ENCODE data around the gene SLC25A22. TPM values are rescaled to one million over a fixed set of nuclear protein-coding genes. Genes with fewer than 3 reads are reported as not detected.
A peak's percentile ranks its signal among the peaks of the same experiment; 100 is the strongest.

Gene SLC25A22
- polyA plus RNA-seq, 2 donors: 10.2 TPM

GRCh38 chr11:834371-835316, 36.6 kb upstream of the SLC25A22 start:
- Histone ChIP-seq H3K4me1 (ENCODE audit: control insufficient read depth in 2 of 2, insufficient read depth in 2 of 2, low read length in 1 of 2) (peaks cover 21 to 38% of the 10 kb centered on the region in 2 donors), H3K4me3 (ENCODE audit: low read depth in 1 of 2, low read length in 2 of 2) (peak overlapping the region in 1 of 2 donors; percentile 16), H3K27me3 (ENCODE audit: control insufficient read depth in 1 of 2, insufficient read depth in 2 of 2, low read length in 2 of 2) (peaks cover 0 to 4% of the 10 kb centered on the region in 2 donors), H3K9me3 (ENCODE audit: control insufficient read depth in 2 of 2, insufficient read depth in 1 of 2, low read depth in 1 of 2, low read length in 1 of 2) (no peaks in the 10 kb centered on the region), H3K36me3 (ENCODE audit: control insufficient read depth in 2 of 2, insufficient read depth in 2 of 2, low read length in 1 of 2) (peaks cover 3 to 29% of the 10 kb centered on the region in 2 donors), H3K27ac (ENCODE audit: low read depth in 2 of 2, low read length in 1 of 2) (peak overlapping the region; percentile 78 to 88)
- 18 to 22% methylated on average over 29 to 31 of the region's 31 CpGs for WGBS, 2 donors

GRCh38 chr11:833849-834311, 35.8 kb upstream of the SLC25A22 start:
- 25 to 39% methylated on average over 9 of the region's 9 CpGs for WGBS, 2 donors
- Histone ChIP-seq H3K27ac (ENCODE audit: low read depth in 2 of 2, low read length in 1 of 2) (peak overlapping the region; percentile 85 to 88), H3K4me1 (ENCODE audit: control insufficient read depth in 2 of 2, insufficient read depth in 2 of 2, low read length in 1 of 2) (peaks cover 23 to 45% of the 10 kb centered on the region in 2 donors), H3K4me3 (ENCODE audit: low read depth in 1 of 2, low read length in 2 of 2) (peak overlapping the region; percentile 62 to 66), H3K36me3 (ENCODE audit: control insufficient read depth in 2 of 2, insufficient read depth in 2 of 2, low read length in 1 of 2) (peaks cover 3 to 24% of the 10 kb centered on the region in 2 donors), H3K27me3 (ENCODE audit: control insufficient read depth in 1 of 2, insufficient read depth in 2 of 2, low read length in 2 of 2) (peaks cover 0 to 4% of the 10 kb centered on the region in 2 donors), H3K9me3 (ENCODE audit: control insufficient read depth in 2 of 2, insufficient read depth in 1 of 2, low read depth in 1 of 2, low read length in 1 of 2) (no peaks in the 10 kb centered on the region)

DNA sequence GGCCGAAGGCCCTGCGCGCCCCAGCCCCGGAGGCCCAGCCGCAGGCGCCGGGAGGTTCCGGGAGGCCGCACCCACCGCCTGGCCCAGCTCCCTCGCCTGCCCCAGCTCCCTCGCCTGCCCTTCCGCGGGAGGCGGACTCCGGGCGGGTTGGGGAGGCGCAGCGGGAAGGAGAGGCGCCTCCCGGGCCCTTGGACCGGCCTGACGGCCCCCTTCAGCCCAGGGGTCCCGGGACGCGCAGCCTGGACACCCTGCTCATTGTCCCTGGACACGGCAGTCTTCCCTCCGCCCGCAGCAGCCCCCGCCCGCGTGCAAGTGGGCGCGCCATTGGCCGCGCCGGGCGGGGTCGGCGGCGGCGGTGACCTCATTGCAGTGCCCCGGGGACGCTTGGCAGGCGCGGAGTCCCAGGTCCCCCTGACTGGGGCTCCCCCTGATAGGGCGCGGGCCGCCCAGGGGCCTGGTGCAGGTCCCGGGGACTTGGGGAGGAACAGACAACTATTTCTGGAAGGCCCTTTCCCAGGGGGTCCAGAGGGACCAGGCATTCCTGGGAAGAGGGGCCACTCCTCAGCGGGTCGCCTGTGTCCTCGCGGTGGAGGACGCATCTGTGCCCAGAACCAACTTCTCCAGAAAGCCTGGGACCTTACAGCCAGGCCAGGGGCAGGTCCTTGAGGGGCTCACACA, 35.2 kb upstream of the SLC25A22 start:
- peaks cover 23 to 51% of the 10 kb centered on the region in 2 donors for H3K4me1 ChIP-seq (ENCODE audit: control insufficient read depth in 2 of 2, insufficient read depth in 2 of 2, low read length in 1 of 2)

DNA sequence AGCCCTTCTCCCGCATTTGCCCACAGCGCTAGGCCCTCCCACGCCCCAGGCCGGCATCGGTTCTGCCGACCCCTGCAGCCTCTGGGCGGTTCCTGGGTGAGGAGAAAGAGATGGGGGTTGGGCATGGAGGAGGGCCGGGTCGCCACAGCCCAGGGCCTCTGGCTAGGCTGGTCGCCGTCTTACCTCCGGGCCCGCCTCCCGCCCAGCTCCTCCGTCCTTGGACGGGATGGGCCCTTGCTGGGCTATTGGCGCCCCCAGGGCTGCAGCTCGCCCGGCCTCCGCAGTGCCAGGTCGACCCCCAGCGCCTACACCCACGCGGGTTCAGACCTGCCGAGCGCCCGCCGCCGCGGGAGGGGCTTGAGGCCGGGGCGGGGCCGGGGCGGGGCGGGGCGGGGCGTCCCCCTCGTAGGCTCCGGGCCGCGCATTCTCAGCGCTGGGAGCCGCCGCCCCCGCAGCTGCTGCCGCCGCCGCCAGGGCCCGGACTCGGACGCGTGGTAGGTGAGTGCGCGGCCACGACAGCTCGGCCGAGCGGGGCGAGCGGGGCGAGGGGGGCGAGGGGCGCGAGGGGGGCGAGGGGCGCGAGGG, 34.5 kb upstream of the SLC25A22 start, which contains the start of gene CD151:
TSS of gene CD151 (plus strand) at position 424 of the 585 bp plus-strand sequence. CDS start 3,118 bp downstream, outside the sequence.
- H3K27me3 ChIP-seq (ENCODE audit: control insufficient read depth in 1 of 2, insufficient read depth in 2 of 2, low read length in 2 of 2): peaks cover 0 to 4% of the 10 kb centered on the region in 2 donors
- peaks cover 3 to 14% of the 10 kb centered on the region in 2 donors for H3K36me3 ChIP-seq (ENCODE audit: control insufficient read depth in 2 of 2, insufficient read depth in 2 of 2, low read length in 1 of 2)
- H3K4me1 ChIP-seq (ENCODE audit: control insufficient read depth in 2 of 2, insufficient read depth in 2 of 2, low read length in 1 of 2): peaks cover 23 to 55% of the 10 kb centered on the region in 2 donors
- peak within 1 kb of the TSS; percentile 62 to 66 for H3K4me3 ChIP-seq (ENCODE audit: low read depth in 1 of 2, low read length in 2 of 2)
- WGBS, 2 donors: 2 to 7% methylated on average over 17 to 67 of the region's 67 CpGs
- H3K9me3 ChIP-seq (ENCODE audit: control insufficient read depth in 2 of 2, insufficient read depth in 1 of 2, low read depth in 1 of 2, low read length in 1 of 2): no peaks in the 10 kb centered on the region
- peak within 1 kb of the TSS; percentile 85 to 88 for H3K27ac ChIP-seq (ENCODE audit: low read depth in 2 of 2, low read length in 1 of 2)

More for the DNA sequence above, 35.2 kb upstream of the SLC25A22 start:
- WGBS, 2 donors: 0 to 1% methylated on average over 32 to 55 of the region's 55 CpGs
- H3K27me3 ChIP-seq (ENCODE audit: control insufficient read depth in 1 of 2, insufficient read depth in 2 of 2, low read length in 2 of 2): peaks cover 0 to 4% of the 10 kb centered on the region in 2 donors
- peak overlapping the region; percentile 62 to 66 for H3K4me3 ChIP-seq (ENCODE audit: low read depth in 1 of 2, low read length in 2 of 2)
- peaks cover 3 to 18% of the 10 kb centered on the region in 2 donors for H3K36me3 ChIP-seq (ENCODE audit: control insufficient read depth in 2 of 2, insufficient read depth in 2 of 2, low read length in 1 of 2)
- no peaks in the 10 kb centered on the region for H3K9me3 ChIP-seq (ENCODE audit: control insufficient read depth in 2 of 2, insufficient read depth in 1 of 2, low read depth in 1 of 2, low read length in 1 of 2)
- peak overlapping the region; percentile 85 to 88 for H3K27ac ChIP-seq (ENCODE audit: low read depth in 2 of 2, low read length in 1 of 2)

DNA sequence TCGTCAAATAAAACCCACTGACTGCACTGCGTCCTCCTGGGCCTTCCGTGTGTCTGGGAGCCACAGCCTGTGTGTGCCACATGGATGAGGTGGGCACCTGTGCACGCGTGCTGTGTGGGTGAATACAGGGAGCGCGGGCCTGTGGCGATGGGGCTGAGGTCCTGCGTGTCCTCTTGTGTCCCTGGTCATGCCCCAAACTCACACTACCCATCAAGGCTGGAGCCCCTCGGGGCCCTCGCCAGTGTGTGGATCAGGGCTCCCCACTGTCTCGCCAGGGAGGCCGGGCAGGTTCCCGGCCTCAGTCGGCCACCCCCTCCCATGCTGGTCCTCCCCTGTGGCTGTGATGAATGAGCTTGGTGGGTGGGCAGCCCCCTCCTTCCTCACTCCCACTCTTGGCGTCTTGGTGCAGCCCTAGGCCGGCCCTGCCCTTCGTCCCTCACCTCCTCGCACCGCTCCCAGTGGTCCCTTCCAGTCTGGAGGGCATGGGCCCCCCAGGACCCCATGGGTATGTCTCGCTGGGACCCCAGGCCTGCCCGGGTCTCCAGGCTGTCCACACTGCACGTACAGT, 34.0 kb upstream of the SLC25A22 start:
- Histone ChIP-seq H3K4me1 (ENCODE audit: control insufficient read depth in 2 of 2, insufficient read depth in 2 of 2, low read length in 1 of 2) (peaks cover 23 to 58% of the 10 kb centered on the region in 2 donors), H3K4me3 (ENCODE audit: low read depth in 1 of 2, low read length in 2 of 2) (peak overlapping the region; percentile 37 to 62), H3K27me3 (ENCODE audit: control insufficient read depth in 1 of 2, insufficient read depth in 2 of 2, low read length in 2 of 2) (peaks cover 0 to 4% of the 10 kb centered on the region in 2 donors), H3K36me3 (ENCODE audit: control insufficient read depth in 2 of 2, insufficient read depth in 2 of 2, low read length in 1 of 2) (peaks cover 0 to 8% of the 10 kb centered on the region in 2 donors), H3K27ac (ENCODE audit: low read depth in 2 of 2, low read length in 1 of 2) (peak overlapping the region in 1 of 2 donors; percentile 33), H3K9me3 (ENCODE audit: control insufficient read depth in 2 of 2, insufficient read depth in 1 of 2, low read depth in 1 of 2, low read length in 1 of 2) (no peaks in the 10 kb centered on the region)
- WGBS, 2 donors: 62 to 73% methylated on average over 19 to 23 of the region's 23 CpGs

- Histone ChIP-seq H3K36me3 (ENCODE audit: control insufficient read depth in 2 of 2, insufficient read depth in 2 of 2, low read length in 1 of 2) (peaks cover 0 to 2% of the 10 kb centered on the region in 2 donors), H3K4me1 (ENCODE audit: control insufficient read depth in 2 of 2, insufficient read depth in 2 of 2, low read length in 1 of 2) (peaks cover 23 to 58% of the 10 kb centered on the region in 2 donors), H3K27ac (ENCODE audit: low read depth in 2 of 2, low read length in 1 of 2) (no peak overlapping the region), H3K9me3 (ENCODE audit: control insufficient read depth in 2 of 2, insufficient read depth in 1 of 2, low read depth in 1 of 2, low read length in 1 of 2) (no peaks in the 10 kb centered on the region), H3K27me3 (ENCODE audit: control insufficient read depth in 1 of 2, insufficient read depth in 2 of 2, low read length in 2 of 2) (peaks cover 0 to 4% of the 10 kb centered on the region in 2 donors), H3K4me3 (ENCODE audit: low read depth in 1 of 2, low read length in 2 of 2) (peak overlapping the region in 1 of 2 donors; percentile 27)
- 52 to 53% methylated on average over 29 to 31 of the region's 31 CpGs for WGBS, 2 donors
Measured at GRCh38 chr11:831118-831864, 33.2 kb upstream of the SLC25A22 start.

DNA sequence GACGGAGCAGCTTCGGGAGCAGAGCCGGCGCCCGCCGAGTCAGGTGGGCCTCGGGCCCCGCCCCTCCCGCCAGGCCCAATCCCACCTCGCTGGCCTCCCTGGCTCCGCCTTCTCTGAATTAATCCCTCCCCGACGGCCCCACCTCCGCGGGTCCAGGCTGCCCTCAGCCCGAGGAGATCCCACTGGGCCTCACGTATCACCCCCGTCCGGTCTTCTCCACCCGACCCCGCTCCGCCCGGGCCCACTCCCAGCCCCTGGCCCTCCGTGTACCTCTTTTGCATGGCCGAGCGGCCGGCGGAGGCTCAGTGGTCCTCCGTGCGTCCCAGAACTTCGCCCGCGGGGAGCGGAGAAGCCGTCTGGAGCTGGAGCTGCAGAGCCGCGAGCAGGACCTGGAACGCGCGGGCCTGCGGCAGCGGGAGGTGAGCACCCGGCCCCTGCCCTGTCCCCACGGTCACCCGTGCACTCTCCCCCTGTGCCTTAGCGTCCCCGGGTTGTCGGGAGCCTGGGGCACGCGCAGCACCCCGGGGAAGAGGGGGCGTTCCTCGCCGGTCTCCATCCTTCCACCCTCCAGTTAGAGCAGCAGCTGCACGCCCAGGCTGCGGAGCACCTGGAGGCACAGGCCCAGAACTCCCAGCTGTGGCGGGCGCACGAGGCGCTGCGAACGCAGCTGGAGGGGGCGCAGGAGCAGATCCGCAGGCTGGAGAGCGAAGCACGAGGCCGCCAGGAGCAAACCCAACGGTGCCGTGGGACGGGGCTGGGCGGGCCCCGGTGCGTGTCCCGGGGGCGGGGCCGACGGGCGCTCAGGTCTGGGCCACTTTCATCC, 32.4 kb upstream of the SLC25A22 start:
- 5 to 20% methylated on average over 61 to 78 of the region's 78 CpGs for WGBS, 2 donors
- Histone ChIP-seq H3K36me3 (ENCODE audit: control insufficient read depth in 2 of 2, insufficient read depth in 2 of 2, low read length in 1 of 2) (peaks cover 0 to 2% of the 10 kb centered on the region in 2 donors), H3K4me1 (ENCODE audit: control insufficient read depth in 2 of 2, insufficient read depth in 2 of 2, low read length in 1 of 2) (peaks cover 26 to 63% of the 10 kb centered on the region in 2 donors)

GRCh38 chr11:829847-830294, 31.8 kb upstream of the SLC25A22 start:
- WGBS, 2 donors: 3 to 17% methylated on average over 35 to 39 of the region's 39 CpGs
- H3K9me3 ChIP-seq (ENCODE audit: control insufficient read depth in 2 of 2, insufficient read depth in 1 of 2, low read depth in 1 of 2, low read length in 1 of 2): no peaks in the 10 kb centered on the region
- H3K27ac ChIP-seq (ENCODE audit: low read depth in 2 of 2, low read length in 1 of 2): no peak overlapping the region
- peaks cover 0 to 8% of the 10 kb centered on the region in 2 donors for H3K36me3 ChIP-seq (ENCODE audit: control insufficient read depth in 2 of 2, insufficient read depth in 2 of 2, low read length in 1 of 2)
- peak overlapping the region; percentile 18 to 27 for H3K4me3 ChIP-seq (ENCODE audit: low read depth in 1 of 2, low read length in 2 of 2)
- peaks cover 26 to 63% of the 10 kb centered on the region in 2 donors for H3K4me1 ChIP-seq (ENCODE audit: control insufficient read depth in 2 of 2, insufficient read depth in 2 of 2, low read length in 1 of 2)
- H3K27me3 ChIP-seq (ENCODE audit: control insufficient read depth in 1 of 2, insufficient read depth in 2 of 2, low read length in 2 of 2): peaks cover 0 to 4% of the 10 kb centered on the region in 2 donors

More for the DNA sequence above, 32.4 kb upstream of the SLC25A22 start:
- H3K4me3 ChIP-seq (ENCODE audit: low read depth in 1 of 2, low read length in 2 of 2): peak overlapping the region; percentile 18 to 27
- no peak overlapping the region for H3K27ac ChIP-seq (ENCODE audit: low read depth in 2 of 2, low read length in 1 of 2)
- peaks cover 0 to 4% of the 10 kb centered on the region in 2 donors for H3K27me3 ChIP-seq (ENCODE audit: control insufficient read depth in 1 of 2, insufficient read depth in 2 of 2, low read length in 2 of 2)
- H3K9me3 ChIP-seq (ENCODE audit: control insufficient read depth in 2 of 2, insufficient read depth in 1 of 2, low read depth in 1 of 2, low read length in 1 of 2): no peaks in the 10 kb centered on the region

All from esophagus (tissue), 2 donors.